ENCODE data around the gene IL32.
"Not testable (repeated sequence)": the region's sequence is repeated elsewhere in the genome, so short reads cannot be mapped to it uniquely, and the experiment has no call there.

The IL32 gene

DNA sequence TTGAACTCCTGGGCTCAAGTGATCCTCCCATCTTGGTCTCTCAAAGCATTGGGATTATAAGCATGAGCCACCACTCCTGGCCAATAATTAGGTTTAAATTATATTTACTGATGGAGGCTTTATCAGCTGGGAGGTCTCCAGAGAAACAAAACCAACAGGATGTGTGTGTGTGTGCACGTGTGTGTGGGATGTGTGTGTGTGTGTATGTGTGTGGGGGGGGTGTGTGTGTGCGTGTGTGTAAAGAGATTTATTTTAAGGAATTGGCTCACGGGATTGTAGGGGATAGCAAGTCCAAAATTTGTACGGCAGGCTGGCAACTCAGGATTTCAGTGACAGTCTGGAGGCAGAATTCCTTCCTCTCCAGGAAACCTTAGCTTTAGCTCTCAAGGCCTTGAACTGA, 14.4 kb upstream of the IL32 start:
- DNase-seq (ENCODE audit: low read depth in 1 of 2, low spot score in 1 of 2), result no peak

DNA sequence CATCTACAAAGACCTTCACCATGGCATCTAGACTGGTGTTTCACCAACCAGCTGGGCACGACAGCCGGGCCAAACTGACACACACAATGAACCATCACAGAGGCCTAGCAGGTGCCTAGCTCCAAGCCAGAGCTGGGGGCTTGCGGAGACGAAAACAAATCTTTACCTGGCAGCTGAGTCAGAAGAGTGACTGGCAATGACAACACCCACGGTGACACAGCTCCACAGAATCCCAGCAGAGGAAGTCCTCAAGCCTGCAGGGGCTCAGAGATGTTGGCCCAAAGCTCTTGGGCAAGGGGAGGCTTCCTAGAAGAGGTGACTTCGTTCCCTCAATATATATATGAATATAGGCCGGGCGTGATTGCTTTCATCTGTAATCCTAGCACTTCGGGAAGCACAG, 13.9 kb upstream of the IL32 start:
- no peak for DNase-seq (ENCODE audit: low read depth in 1 of 2, low spot score in 1 of 2)

DNA sequence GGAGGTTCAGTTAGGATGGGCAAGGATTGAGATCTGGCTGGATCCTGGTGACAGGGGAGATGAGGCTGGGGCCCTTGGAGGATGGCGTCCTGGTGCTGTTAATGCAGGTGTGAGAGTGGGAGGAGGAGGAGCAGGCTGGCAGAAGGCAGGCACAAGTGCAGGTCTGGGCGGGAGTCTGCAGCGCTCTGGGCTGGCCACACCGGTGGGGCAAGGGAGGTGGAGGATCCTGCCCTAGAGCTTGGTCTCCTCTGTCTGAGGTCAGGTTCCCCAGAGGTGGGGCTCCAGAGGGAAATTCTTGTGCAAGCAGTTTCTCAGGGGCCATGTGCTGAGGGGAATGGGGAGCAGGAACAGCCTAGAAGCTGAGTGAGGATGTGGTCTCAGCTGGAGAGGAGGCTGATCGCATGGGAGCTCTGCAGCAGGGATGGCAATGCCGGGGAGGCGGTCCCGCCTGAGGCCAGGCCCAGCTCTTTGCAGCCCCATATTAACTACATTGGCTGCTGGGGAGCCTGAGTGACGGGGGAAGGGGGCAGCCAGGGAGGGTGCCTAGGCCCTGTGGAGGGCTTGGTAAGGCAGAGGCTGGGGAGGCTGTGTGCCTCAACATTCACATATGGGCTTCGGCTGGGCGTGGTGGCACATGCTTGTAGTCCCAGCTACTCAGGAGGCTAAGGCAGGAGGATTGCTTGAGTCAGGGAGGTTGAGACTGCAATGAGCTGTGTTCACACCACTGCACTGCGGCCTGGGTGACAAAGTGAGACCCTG, 12.7 kb upstream of the IL32 start:
- DNase-seq (ENCODE audit: low read depth in 1 of 2, low spot score in 1 of 2), result not testable (repeated sequence)

DNA sequence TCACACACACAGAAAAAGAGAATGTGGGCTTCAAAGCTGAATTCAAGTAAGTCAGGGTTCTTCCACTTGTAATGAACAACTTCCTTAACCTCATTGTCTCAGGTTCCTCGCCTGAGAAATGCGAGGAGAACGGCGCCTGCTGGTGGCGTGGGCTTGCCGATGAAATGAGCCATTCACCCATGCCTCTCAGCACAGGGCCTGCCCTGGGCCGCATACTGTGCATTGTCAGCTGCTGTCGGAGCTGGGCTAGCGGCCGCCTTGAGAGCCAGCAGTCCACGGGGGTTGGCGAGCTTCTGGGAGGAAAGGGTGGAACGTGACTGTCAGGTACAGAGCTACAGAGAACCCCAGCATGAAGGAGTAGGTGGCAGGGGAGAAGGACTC, 12.1 kb upstream of the IL32 start:
- DNase-seq (ENCODE audit: low read depth in 1 of 2, low spot score in 1 of 2), result not testable (repeated sequence)

DNA sequence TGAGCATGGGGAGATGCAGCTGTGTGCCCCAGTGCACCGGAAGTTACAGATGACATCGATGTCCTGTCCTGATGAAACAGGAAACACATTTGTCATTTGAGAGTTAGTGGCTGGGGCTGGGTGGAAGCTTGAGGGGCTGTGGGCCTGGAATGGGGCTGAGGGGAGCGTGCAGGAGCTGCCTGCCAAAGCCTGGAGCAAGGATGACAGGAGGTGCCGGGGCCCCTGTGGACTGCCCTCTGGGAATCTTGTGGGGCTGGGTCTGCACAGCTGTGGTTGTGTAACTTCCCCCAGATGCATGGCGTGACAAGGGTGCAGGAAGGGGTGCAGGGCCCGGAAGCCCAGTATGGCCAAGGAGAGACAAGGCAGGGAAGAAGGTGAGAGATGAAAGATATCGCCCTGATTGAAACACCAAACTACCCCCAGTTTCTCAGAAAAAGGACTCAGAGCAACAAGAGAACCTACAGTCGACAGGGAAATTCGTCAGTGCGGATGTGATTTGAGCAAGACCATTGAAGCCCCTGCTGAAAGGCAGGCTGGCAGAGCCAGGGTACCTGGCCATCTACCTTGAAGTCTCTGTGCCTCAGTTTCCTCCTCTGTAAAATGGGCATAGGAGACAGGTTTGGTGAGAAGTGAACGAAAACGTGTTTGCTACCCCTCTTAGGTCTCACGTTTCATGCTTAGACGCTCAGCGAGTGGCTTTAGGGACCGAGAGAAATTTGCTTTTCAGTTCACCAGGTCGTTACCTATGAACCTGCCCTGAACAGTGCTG, 10.3 kb upstream of the IL32 start:
- DNase-seq (ENCODE audit: low read depth in 1 of 2, low spot score in 1 of 2), result no peak

DNA sequence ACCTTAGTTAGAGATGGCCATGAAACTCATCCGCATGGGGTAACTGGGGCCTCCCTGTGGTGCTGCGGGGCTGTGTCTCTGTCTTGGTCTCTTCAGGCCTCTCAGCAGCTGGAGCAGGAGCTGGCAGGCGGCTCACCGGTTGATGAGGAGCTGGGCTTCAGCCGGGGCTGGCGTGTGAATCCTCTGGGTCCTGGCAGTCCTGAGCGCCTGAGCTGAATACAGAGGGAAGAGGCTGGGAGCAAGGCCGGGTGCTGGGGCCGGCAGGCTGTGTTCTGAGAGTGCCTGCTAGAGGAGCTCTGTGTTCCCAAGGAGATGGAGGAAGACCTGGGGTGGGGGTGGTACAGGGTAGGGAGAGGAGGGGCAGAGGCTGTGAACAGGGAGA, 9.7 kb upstream of the IL32 start:
- not testable (repeated sequence) for DNase-seq (ENCODE audit: low read depth in 1 of 2, low spot score in 1 of 2)

DNA sequence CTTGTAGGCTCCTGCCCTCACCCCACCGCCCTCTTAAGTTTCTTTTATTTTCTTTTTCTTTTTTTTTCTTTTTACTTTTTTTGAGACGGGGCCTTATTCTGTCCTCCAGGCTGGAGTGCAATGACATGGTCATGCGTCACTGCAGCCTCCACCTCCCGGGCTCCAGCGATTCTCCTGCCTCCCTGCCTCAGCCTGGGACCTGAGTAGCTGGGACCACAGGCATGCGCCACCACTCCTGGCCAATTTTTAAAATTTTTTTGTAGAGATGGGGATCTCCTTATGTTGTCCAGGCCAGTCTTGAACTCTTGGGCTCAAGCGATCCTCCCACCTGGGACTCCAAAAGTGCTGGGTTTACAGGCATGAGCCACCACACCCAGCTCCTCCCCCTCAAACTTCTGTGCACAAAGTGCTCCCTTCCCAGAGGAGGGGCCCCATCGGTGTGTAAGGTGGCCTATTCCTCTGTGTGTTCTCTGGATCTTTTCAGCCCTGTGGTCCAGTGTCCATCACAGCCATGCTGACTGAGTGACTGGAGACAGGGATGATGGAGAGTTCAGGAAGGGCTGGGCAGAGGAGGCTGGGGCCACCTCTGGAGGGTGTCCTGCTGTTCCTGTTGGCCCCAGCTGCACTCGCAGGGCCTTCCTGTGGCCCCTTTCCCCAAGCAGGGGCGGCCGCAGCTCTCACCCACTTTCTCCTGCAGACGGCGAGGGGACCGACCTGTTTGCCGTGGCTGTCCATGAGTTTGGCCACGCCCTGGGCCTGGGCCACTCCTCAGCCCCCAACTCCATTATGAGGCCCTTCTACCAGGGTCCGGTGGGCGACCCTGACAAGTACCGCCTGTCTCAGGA, 8.9 kb upstream of the IL32 start:
- no peak for DNase-seq (ENCODE audit: low read depth in 1 of 2, low spot score in 1 of 2)

DNA sequence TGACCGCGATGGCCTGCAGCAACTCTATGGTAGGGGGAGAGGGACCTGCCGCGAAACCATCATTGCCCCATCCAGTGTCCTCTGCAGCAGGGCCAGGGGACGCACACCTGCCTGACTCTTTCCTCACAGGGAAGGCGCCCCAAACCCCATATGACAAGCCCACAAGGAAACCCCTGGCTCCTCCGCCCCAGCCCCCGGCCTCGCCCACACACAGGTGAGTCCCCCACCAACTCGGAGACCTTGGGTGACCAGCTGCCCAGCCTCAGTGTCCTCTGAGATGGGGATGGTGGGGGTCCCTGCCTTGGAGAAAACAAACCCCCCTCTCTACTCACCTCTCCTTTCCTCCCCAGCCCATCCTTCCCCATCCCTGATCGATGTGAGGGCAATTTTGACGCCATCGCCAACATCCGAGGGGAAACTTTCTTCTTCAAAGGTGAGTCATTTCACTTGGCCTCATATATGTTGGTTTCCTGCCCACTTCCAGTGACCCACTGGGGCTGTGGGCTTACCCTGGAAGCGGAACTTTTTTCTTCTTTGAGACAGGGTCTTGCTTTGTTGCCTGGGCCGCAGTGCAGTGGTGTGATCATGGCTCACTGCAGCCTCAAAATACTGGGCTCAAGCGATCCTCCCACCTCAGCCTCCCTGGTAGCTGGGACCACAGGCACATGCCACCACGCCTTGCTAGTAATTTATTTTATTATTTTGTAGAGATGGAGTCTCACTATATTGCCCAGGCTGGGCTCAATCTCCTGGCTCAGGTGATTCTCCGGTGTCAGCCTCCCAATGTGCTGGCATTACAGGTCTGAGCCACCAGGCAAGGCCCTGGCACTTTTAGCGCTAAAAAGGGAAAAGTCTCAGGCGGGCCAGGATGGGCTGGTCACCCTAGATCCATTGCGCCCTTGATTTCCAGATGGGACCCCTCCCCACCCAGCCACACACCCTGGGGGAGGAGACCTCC, 8.0 kb upstream of the IL32 start:
- DNase-seq (ENCODE audit: low read depth in 1 of 2, low spot score in 1 of 2), result no peak

DNA sequence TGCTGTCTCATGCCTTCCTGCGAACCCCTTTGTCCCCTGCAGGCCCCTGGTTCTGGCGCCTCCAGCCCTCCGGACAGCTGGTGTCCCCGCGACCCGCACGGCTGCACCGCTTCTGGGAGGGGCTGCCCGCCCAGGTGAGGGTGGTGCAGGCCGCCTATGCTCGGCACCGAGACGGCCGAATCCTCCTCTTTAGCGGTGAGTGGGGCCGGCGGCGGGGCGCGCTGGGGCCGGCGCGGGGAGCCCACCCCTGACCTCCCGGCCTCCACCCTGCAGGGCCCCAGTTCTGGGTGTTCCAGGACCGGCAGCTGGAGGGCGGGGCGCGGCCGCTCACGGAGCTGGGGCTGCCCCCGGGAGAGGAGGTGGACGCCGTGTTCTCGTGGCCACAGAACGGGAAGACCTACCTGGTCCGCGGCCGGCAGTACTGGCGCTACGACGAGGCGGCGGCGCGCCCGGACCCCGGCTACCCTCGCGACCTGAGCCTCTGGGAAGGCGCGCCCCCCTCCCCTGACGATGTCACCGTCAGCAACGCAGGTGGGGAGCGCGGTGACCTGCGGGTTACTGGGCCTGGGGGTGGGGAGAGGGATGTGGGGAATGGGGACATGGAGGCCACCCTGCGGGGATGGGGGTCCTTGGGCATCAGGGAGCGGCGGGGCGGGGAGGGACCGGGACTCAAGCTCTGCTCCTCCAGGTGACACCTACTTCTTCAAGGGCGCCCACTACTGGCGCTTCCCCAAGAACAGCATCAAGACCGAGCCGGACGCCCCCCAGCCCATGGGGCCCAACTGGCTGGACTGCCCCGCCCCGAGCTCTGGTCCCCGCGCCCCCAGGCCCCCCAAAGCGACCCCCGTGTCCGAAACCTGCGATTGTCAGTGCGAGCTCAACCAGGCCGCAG, 7.1 kb upstream of the IL32 start:
- DNase-seq (ENCODE audit: low read depth in 1 of 2, low spot score in 1 of 2), result no peak

DNA sequence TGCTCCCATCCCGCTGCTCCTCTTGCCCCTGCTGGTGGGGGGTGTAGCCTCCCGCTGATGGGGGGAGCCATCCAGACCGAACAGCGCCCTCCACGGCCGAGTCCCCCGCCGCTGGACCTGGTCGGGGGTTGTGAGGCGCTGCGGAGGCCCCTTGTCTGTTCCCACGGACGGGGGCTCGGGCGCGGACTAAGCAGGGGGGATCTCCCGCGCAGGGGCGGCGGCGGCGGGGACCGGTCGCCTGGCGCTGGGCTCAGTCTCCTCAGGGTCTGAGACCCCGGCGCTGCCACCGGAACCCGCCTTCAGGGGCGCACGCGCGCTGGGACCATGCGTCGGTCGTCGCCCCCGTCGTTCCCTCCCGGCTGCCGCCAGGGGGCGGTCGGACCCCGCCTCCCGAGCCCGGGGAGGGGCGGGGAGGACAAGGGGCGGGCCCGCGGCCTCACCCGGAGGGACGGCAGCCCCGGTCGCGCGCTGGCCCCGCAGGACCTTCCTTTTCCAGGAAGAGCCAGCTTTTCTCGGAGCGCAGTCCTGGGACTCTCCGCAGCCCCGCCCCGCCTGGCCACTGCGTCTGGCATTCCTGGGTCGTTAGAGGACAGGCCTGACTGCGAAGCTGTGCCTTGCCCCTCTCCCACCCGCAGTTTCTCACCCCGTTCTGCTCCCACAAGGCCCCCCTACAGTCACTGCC, 6.3 kb upstream of the IL32 start:
- peak; percentile 75 to 77 for DNase-seq (ENCODE audit: low read depth in 1 of 2, low spot score in 1 of 2)

DNA sequence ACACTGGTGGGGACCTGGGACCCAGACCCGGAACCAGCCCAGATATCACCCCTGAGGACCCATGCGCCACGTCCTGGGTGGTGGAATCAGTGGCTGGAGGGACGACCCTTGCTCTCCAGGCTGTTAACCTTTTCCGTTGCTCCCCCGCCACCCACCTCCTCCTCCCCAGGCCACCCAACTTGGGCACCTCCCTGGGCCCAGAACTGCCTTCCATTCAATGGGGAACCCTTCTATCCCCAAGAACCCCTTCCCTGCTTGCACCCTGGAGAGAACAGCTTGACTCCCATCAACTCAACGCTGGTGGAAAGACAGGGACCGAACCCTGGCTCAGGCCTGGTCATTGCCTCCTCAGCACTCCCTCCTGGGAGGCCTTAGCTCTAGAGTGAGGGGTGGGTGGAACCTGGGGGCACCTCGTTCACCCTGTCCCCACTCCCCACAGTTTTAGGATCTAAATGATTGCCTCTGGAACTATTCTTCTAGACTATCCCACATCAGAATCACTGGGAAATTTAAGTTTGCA, 5.7 kb upstream of the IL32 start:
- DNase-seq (ENCODE audit: low read depth in 1 of 2, low spot score in 1 of 2), result no peak

DNA sequence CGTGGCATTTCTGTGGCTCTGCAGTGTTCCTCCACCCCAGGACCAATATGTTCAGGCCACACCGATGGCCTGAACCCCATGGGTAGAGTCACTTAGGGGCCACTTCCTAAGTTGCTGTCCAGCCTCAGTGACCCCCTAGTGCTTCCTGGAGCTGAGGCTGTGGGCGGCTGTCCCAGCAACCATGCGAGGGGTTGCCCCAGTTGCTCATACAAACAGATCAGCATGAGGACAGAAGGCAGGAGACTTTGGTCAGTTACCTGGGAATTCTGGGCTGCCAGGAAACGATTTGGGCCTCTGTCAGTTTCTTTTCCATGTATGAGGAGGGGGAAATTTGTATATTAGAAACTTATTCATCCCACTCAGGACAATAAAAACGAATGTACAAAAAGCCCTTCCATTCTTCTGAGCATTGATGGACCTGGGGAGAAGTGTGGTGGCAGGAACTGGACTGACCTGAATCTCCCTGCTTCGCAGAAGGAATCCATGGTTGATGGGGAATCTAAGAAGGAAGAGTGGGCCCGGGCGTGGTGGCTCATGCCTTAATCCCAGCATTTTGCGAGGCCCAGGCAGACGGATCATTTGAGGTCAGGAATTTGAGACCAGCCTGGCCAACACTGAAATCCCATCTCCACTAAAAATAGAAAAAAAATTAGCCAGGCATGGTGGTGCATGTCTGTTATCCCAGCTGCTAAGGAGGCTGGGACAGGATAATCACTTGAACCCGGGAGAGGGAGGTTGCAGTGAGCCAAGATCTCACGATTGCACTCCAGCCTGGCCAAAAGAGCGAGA, 4.9 kb upstream of the IL32 start:
- no peak for DNase-seq (ENCODE audit: low read depth in 1 of 2, low spot score in 1 of 2)

DNA sequence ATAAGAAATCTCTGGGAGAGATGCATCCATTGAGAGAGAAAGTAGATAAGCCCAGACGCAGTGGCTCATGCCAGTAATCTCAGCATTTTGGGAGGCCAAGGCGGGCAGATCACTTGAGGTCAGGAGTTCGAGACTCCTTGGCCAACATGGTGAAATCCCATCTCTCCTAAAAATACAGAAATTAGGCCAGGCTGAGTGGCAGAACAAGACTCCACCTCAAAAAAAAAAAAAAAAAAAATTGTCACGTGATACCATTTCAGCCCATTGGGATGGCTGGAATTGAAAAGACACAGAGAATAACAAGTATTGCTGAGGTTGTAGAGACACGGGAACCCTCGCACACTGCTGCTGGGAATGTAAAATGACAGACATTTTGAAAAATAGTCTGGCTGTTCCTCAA, 2.9 kb upstream of the IL32 start:
- DNase-seq (ENCODE audit: low read depth in 1 of 2, low spot score in 1 of 2), result no peak

DNA sequence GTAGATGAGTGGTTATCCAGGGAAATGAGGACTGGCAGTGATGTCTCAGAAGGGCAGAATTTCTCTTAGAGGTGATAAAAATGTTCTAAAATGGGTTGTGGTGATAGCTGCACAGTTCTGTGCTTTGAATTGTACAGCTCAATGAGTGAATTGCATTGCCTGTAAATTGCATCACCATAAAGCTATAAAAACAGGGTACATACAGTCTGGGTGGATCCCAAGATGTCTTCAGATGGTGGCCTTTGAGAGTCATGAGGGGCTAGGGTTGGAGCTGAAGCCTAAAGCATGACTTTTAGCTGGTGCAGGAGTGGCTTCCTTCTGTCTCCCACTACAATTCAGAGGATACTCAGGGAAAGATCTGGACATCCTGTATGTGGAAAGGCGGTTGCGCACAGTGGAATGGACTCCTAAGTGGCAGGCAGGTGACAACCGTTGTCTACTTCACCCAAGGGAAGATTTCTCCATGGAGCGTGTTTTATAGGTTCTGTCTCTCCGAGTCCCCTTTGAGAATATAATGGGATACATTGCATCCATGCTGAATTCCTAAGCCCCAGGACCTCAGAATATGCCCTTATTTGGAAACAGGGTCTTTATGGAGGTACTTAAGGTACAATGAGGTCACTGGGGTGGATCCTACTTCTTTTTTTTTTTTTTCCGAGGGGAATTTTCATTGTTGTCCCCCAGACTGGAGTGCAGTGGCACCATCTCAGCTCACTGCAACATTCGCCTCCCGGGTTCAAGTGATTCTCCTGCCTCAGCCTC, 1.6 kb upstream of the IL32 start:
- DNase-seq (ENCODE audit: low read depth in 1 of 2, low spot score in 1 of 2), result no peak

DNA sequence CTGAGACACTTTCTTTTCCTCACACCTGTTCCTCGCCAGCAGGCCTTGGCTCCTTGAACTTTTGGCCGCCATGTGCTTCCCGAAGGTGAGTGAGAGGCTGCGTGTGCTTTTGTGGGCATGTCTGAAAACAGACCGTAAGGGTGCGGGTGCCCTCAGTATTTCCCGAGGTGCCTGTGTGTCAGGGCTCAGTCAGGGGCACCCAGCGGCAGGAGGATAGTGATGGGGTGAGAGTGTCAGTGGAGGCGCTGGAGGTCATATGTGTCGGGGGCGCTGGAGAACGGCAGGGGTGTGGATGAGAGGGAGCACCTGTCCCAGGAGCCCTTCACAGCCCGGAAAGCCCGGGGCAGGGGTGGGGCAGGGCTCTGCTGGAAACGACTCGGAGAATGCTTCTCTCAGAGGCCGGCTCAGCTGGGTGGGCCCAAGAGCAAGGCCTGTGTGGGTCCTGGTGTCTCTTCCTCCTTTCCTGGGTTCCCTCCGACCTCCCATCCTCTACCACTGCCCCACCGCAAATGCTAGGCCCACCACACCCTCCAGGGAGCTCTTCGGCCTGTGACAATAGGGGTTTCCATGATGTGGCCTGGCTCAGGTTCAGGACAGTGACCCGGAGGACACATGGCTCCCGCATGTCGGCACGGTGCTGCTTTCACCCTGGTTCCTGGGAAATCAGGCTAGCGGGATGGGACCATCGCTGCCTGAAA, 451 bp downstream of the IL32 start:
- DNase-seq (ENCODE audit: low read depth in 1 of 2, low spot score in 1 of 2), result no peak

DNA sequence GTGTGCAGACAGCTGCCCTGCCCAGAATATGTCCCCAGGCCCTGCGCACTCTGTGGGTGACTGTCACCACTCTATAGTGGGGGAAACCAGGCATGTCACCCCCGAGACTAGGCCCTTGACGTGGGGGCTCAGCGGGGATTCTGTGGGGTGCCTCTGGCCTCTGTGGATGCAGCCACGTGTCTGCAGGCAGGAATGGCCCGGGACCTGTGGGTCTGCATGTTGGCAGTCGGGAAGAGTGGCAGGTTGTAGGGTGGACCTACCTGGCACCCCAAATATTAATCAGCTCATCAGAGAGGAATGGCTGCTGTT, 954 bp downstream of the IL32 start:
- DNase-seq (ENCODE audit: low read depth in 1 of 2, low spot score in 1 of 2), result no peak

DNA sequence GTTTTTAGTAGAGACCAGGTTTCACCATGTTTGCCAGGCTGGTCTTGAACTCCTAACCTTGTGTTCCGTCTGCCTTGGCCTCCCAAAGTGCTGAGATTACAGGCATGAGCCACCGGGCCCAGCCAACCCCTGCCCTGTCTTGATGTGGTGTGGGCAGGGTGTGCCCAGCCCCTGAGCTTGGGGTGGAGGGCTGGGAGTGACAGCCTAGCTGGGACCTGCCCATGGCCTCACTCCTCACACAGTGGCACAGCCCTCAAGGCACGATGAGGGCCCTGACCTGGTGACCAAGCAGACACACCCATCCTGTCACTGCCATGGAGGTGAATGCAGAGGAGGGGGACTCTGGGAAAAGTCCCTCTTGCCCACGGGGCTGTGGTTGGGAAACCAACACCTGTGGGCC, 3.0 kb downstream of the IL32 start:
- DNase-seq (ENCODE audit: low read depth in 1 of 2, low spot score in 1 of 2), result no peak
